K562 (cell line): Measurements from ENCODE around the gene CSMD2. TPM values are rescaled to one million over a fixed set of nuclear protein-coding genes. Genes with fewer than 3 reads are reported as not detected.
"Not testable (repeated sequence)": the region's sequence is repeated elsewhere in the genome, so short reads cannot be mapped to it uniquely, and the experiment has no call there.

Source experiments
- ATAC-seq: fragments of 200-7000 bp; cut with Tn5 transposase; 3 replicates; pipeline ENCODE4 v1.9.1; 2020; ENCODE audit warnings: moderate library complexity
- BruUV-seq: library from RNA; stranded (reverse); fragments of 400-500 nt; replicated peaks from 2 replicates; lab custom pipeline; 2021; lab: Mats Ljungman, UMichigan
- CTCF ChIA-PET: fragments of 300-600 bp; formaldehyde crosslinking; extraction: SDS; loops from one replicate; lab custom pipeline; 2021; ENCODE audit warnings: low intra/inter-chr PET ratio; lab: Yijun Ruan, JAX
- POLR2A ChIA-PET: fragments of 300-600, 350-650 bp; sonication (Branson Sonifier 250); formaldehyde crosslinking; extraction: SDS; loops from one replicate; lab custom pipeline; 2021; ENCODE audit warnings: antibody characterized with exemption, inconsistent platforms; lab: Yijun Ruan, JAX
- DNase-seq, 4 experiments: peaks; one replicate each; pipeline versions ENCODE4 v3.0.0 to v3.0.0-alpha.2; 2011 to 2018; ENCODE audit warnings: low spot score in 3 of 4, mixed read lengths in 3 of 4; ENCODE audit errors: extremely low read depth in 1 of 4
- FAIRE-seq: peaks from 2 replicates; lab custom pipeline; 2011; peaks lifted over from hg19 to GRCh38; lab: Jason Lieb, UNC
- H2AFZ ChIP-seq: 2 replicates; pipeline ENCODE4 v1.6.0; 2011; ENCODE audit warnings: low read depth, low read length, control low read depth, inconsistent platforms
- H3K27ac ChIP-seq: fragments of 200-600 bp; 3 replicates; pipeline ENCODE4 v1.8.0; 2011; ENCODE audit warnings: low read depth, mild to moderate bottlenecking, control low read depth, inconsistent platforms, low read length, moderate library complexity, mixed read lengths; ENCODE audit errors: extremely low read depth
- H3K27me3 ChIP-seq, 2 experiments: fragments of 300-600 bp in 1 of 2; 2 replicates in 1 of 2; 3 replicates in 1 of 2; pipeline versions ENCODE4 v1.6.0 to v1.8.0; 2011; ENCODE audit warnings: inconsistent platforms in 2 of 2, low read length in 2 of 2, mild to moderate bottlenecking in 1 of 2, mixed read lengths in 1 of 2, moderate library complexity in 1 of 2; ENCODE audit not compliant: control insufficient read depth in 2 of 2, insufficient read depth in 2 of 2
- H3K36me3 ChIP-seq: fragments of 300-600 bp; 3 replicates; pipeline ENCODE4 v1.8.0; 2011; ENCODE audit warnings: mild to moderate bottlenecking, low read length, inconsistent platforms; ENCODE audit not compliant: control insufficient read depth, insufficient read depth
- H3K4me1 ChIP-seq, 2 experiments: fragments of 200-600 bp in 1 of 2; replicated peaks in 1 of 2; 2 replicates in 1 of 2; 3 replicates in 1 of 2; pipeline versions ENCODE4 v1.5.1 to v1.8.0; 2011; ENCODE audit warnings: inconsistent platforms in 2 of 2, low read length in 2 of 2, mild to moderate bottlenecking in 1 of 2, mixed read lengths in 1 of 2, moderate library complexity in 1 of 2; ENCODE audit not compliant: control insufficient read depth in 2 of 2, insufficient read depth in 2 of 2
- H3K4me2 ChIP-seq: 2 replicates; pipeline ENCODE4 v1.6.1; 2011; ENCODE audit warnings: low read length, control low read depth, inconsistent platforms, mixed read lengths; ENCODE audit not compliant: insufficient read depth
- H3K4me3 ChIP-seq: fragments of 200-600 bp; sonication (generic), shearing (Covaris generic); 2 replicates; pipeline ENCODE4 v1.5.1; 2016; ENCODE audit warnings: control low read depth, inconsistent platforms
- H3K79me2 ChIP-seq: fragments of 200-600 bp; 3 replicates; pipeline ENCODE4 v1.8.0; 2011; ENCODE audit warnings: low read length, inconsistent platforms; ENCODE audit not compliant: control insufficient read depth, insufficient read depth
- H3K9ac ChIP-seq, 2 experiments: 2 replicates each; pipeline versions ENCODE4 v1.6.0 to v1.6.1; 2011; ENCODE audit warnings: low read depth in 2 of 2, low read length in 2 of 2, control low read depth in 1 of 2, inconsistent platforms in 1 of 2, mild to moderate bottlenecking in 1 of 2, mixed read lengths in 1 of 2; ENCODE audit not compliant: insufficient read depth in 1 of 2
- H3K9me1 ChIP-seq: one replicate; pipeline ENCODE4 v1.6.0; 2011; ENCODE audit warnings: inconsistent platforms, mild to moderate bottlenecking, low read length, moderate library complexity; ENCODE audit not compliant: control insufficient read depth, insufficient read depth
- H3K9me3 ChIP-seq: replicated peaks from 2 replicates; pipeline ENCODE4 v1.5.1; 2011; ENCODE audit warnings: low read depth, low read length, inconsistent platforms; ENCODE audit not compliant: control insufficient read depth, insufficient read depth
- H4K20me1 ChIP-seq: replicated peaks from 2 replicates; pipeline ENCODE4 v1.6.1; 2011; ENCODE audit warnings: low read length, inconsistent platforms, mixed read lengths; ENCODE audit not compliant: control insufficient read depth, insufficient read depth
- CBFA2T2 ChIP-seq: fragments of 450-650 bp; conservative IDR thresholded peaks from 2 replicates; pipeline ENCODE4 v1.6.1; 2017; ENCODE audit warnings: mild to moderate bottlenecking
- ELK1 ChIP-seq: sonication (generic); formaldehyde crosslinking; IDR thresholded peaks from 2 replicates; pipeline ENCODE4 v1.8.1; 2022; ENCODE audit warnings: missing genetic modification reagents
- EZH2 ChIP-seq: IDR thresholded peaks from 2 replicates; pipeline ENCODE4 v1.6.1; 2012; ENCODE audit warnings: low read depth, mild to moderate bottlenecking, inconsistent platforms, low read length, borderline replicate concordance
- NFXL1 ChIP-seq: fragments of 450-650 bp; formaldehyde crosslinking; IDR thresholded peaks from 2 replicates; pipeline ENCODE4 v1.4.0; 2021; ENCODE audit warnings: mild to moderate bottlenecking
- RBM39 ChIP-seq: fragments of 200-400 bp; formaldehyde crosslinking; optimal IDR thresholded peaks from 2 replicates; pipeline ENCODE3; 2018; ENCODE audit warnings: low read depth, low read length
- THRB ChIP-seq: fragments of 450-650 bp; formaldehyde crosslinking; conservative IDR thresholded peaks from 2 replicates; pipeline ENCODE4 v1.4.0; 2022; ENCODE audit warnings: mild to moderate bottlenecking, missing genetic modification characterization
- ZFPM2 ChIP-seq: fragments of 250-450 bp; sonication (Bioruptor Pico); IDR thresholded peaks from 2 replicates; pipeline ENCODE4 v1.5.1; 2022; ENCODE audit warnings: mild to moderate bottlenecking
- WGBS: fragments of 100-300 bp; shearing (Covaris generic); methylation state at CpG from one replicate; pipeline ENCODE4 v1.1.6; 2016; ENCODE audit warnings: low coverage, mixed read lengths; ENCODE audit not compliant: insufficient coverage; ENCODE audit errors: missing lambda C conversion rate; 5-methylcytosine and 5-hydroxymethylcytosine counted together
- in situ Hi-C: fragments of 300-500 bp; cut with MboI; formaldehyde crosslinking; loops from 4 replicates; pipeline ENCODE4 v1.15.0; 2018; ENCODE audit warnings: inconsistent platforms, mixed read lengths
- intact Hi-C: fragments of 100-400 bp; cut with micrococcal nuclease; formaldehyde crosslinking; loops from 2 replicates; pipeline ENCODE4 v1.14.2; 2022
- polyA plus RNA-seq, 8 experiments: library from polyadenylated mRNA; depleted of rRNA in 4 of 8; stranded (reverse) in 5 of 8; unstranded in 3 of 8; fragments of >200 nt; fragmentation: Nextera tagmentation in 2 of 8; fragmentation: Illumina TruSeq in 1 of 8; extraction: Ambion mirVana in 2 of 8; extraction: Trizol in 1 of 8; gene quantifications; 2 replicates each; pipeline versions ENCODE4 v1.2.1 to v1.2.3, GENCODE V29; 2011 to 2014; ENCODE audit warnings: inconsistent platforms in 1 of 8, missing spikeins in 1 of 8
- total RNA-seq, 7 experiments: library from RNA; depleted of rRNA in 6 of 7; stranded (reverse); fragments of >200 nt in 6 of 7; fragmentation: Illumina TruSeq in 2 of 7; extraction: Trizol in 2 of 7; gene quantifications; 2 replicates each; pipeline versions ENCODE4 v1.2.1 to v1.2.3, GENCODE V29; 2011 to 2021; ENCODE audit warnings: low replicate concordance in 1 of 7

Gene CSMD2
- total and polyA plus RNA-seq, 9 of the 15 experiments (the other 6 are each of a cell fraction or from before 2014, with no cell fraction given) = not detected

- no peak for TF ChIP-seq ZFPM2
- no peak for TF ChIP-seq RBM39
Observed at GRCh38 chr1:33512226-33513011, 652.6 kb downstream of the CSMD2 start (continued).

GRCh38 chr1:33509276-33509675 lies 655.8 kb downstream of the CSMD2 start:
- FAIRE-seq, intact Hi-C loops, H2AFZ ChIP-seq, H4K20me1 ChIP-seq, in situ Hi-C loops, H3K4me2 ChIP-seq, H3K9ac ChIP-seq, DNase-seq, H3K9me1 ChIP-seq, ATAC-seq, H3K79me2 ChIP-seq, H3K4me1 ChIP-seq, H3K4me3 ChIP-seq, POLR2A ChIA-PET, BruUV-seq, H3K27ac ChIP-seq, H3K9me3 ChIP-seq, CTCF ChIA-PET, H3K36me3 ChIP-seq: not testable (repeated sequence)
- WGBS = 0% methylated on average over 8 of the region's 24 CpGs
- peaks cover 9 to 12% of the 10 kb centered on the region in 2 experiments; a peak in 4 of 5 replicates for H3K27me3 ChIP-seq

GRCh38 chr1:33508151-33508550 lies 656.9 kb downstream of the CSMD2 start:
- 0% methylated on average over 1 of the region's 1 CpG for WGBS
- CTCF ChIA-PET = no interaction called here
- in situ Hi-C loops = no loop called here
- TF ChIP-seq ELK1 (CRISPR knock-in tag) = no peak
- no peak for TF ChIP-seq NFXL1
- no peak for TF ChIP-seq CBFA2T2
- no peak for TF ChIP-seq THRB (CRISPR knock-in tag)
- TF ChIP-seq EZH2 = no peak

More at GRCh38 chr1:33508151-33508550, 656.9 kb downstream of the CSMD2 start:
- no peak overlapping the region for H2AFZ ChIP-seq
- H3K9me3 ChIP-seq = no peaks in the 10 kb centered on the region
- H3K36me3 ChIP-seq = no peaks in the 10 kb centered on the region
- no peaks in the 10 kb centered on the region for H4K20me1 ChIP-seq
- no peaks in the 10 kb centered on the region for H3K79me2 ChIP-seq
- H3K9me1 ChIP-seq = no peaks in the 10 kb centered on the region
- no peak for DNase-seq
- no peak overlapping the region for H3K4me3 ChIP-seq
- no peak overlapping the region for H3K27ac ChIP-seq
- H3K4me1 ChIP-seq = no peaks in the 10 kb centered on the region
- no peak overlapping the region for H3K9ac ChIP-seq
- POLR2A ChIA-PET = no interaction called here
- FAIRE-seq = no peak
- no TSS peak for BruUV-seq
- intact Hi-C loops = no loop called here
- H3K4me2 ChIP-seq = no peak overlapping the region
- ATAC-seq = no peak
- peaks cover 9 to 12% of the 10 kb centered on the region in 2 experiments; a peak in 4 of 5 replicates for H3K27me3 ChIP-seq
